Measurements from ENCODE around the gene RASGRP3.

The RASGRP3 gene

DNA sequence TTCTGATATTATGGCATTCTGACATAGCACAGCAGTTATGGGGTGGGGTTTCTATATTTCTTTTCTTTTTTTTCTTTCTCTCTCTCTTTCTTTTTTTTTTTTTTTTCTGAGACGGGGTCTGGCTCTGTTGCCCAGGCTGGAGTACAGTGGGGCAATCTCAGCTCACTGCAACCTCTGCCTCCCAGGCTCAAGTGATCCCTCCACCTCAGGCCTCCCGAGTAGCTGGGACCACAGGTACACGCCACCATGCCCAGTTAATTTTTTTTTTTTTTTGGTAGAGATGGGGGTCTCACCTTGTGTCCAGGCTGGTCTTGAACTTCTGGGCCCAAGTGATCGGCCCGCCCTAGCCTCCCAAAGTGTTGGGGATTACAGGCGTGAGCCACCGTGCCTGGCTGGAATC, 130.2 kb downstream of the RASGRP3 start:
- DNase-seq (ENCODE audit: extremely low read depth, low read depth), result no peak
- TF ChIP-seq, protein P1, sequence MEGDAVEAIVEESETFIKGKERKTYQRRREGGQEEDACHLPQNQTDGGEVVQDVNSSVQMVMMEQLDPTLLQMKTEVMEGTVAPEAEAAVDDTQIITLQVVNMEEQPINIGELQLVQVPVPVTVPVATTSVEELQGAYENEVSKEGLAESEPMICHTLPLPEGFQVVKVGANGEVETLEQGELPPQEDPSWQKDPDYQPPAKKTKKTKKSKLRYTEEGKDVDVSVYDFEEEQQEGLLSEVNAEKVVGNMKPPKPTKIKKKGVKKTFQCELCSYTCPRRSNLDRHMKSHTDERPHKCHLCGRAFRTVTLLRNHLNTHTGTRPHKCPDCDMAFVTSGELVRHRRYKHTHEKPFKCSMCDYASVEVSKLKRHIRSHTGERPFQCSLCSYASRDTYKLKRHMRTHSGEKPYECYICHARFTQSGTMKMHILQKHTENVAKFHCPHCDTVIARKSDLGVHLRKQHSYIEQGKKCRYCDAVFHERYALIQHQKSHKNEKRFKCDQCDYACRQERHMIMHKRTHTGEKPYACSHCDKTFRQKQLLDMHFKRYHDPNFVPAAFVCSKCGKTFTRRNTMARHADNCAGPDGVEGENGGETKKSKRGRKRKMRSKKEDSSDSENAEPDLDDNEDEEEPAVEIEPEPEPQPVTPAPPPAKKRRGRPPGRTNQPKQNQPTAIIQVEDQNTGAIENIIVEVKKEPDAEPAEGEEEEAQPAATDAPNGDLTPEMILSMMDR (IDR thresholded peaks at IDR 0.05; ENCODE audit: low read depth, low read length), result no peak

DNA sequence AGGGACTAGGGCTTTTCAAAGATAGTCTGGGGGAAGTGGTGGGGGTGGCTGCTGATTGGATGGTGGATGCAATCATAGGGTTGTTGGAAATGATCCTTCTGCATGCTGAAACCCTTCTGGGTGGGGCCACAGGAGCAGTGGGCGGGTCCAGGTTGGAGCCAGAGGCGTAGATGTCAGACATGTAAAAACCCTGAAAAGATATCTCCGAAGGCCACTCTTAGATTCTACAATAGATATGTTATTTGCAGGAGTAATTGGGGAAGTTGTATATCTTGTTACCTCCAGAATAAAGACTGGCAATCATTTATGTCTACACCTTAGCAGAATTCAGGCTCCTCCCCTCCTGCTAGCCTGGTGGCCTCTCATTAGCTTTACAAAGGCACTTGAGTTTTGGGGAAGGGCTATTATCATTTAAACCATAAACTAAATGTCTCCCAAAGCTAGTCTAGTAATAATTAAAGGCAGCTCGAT, 130.8 kb downstream of the RASGRP3 start:
- TF ChIP-seq, protein P1 (IDR thresholded peaks at IDR 0.05; ENCODE audit: low read depth, low read length), result no peak
- no peak for DNase-seq (ENCODE audit: extremely low read depth, low read depth)

GRCh38 chr2:33607905-33608304, 131.5 kb downstream of the RASGRP3 start:
- TF ChIP-seq, protein P1 (IDR thresholded peaks at IDR 0.05; ENCODE audit: low read depth, low read length), result no peak
- no peak for DNase-seq (ENCODE audit: extremely low read depth, low read depth)

DNA sequence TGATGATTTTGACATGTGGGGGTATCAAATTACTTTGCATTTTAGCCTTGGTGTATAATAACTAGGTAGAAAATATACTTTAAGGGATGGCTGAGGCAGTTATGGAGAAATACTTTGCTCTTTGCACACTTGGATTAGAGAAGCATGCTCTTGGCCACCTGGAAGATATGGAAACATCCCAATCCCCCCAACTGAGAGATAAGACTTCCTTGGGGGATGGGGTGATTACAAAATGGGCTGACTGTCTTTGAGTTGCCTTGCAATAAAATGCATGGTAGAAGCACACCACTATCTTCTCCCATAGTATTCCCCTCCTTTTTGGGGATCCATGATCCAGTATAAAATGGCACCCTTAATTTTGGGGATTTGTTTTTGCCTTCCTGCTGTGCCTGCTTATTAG, 137.7 kb downstream of the RASGRP3 start:
- DNase-seq (ENCODE audit: extremely low read depth, low read depth), result no peak
- TF ChIP-seq, protein P1 (IDR thresholded peaks at IDR 0.05; ENCODE audit: low read depth, low read length), result no peak
